Kidney glomerular epithelial cell (primary cell): ENCODE results near the gene HDAC10.
"Not testable (repeated sequence)": the region's sequence is repeated elsewhere in the genome, so short reads cannot be mapped to it uniquely, and the experiment has no call there.

ENCODE experiments used
- DNase-seq: peaks from one replicate; lab custom pipeline; 2025; lab: John Stamatoyannopoulos, UW

HDAC10 gene

DNA sequence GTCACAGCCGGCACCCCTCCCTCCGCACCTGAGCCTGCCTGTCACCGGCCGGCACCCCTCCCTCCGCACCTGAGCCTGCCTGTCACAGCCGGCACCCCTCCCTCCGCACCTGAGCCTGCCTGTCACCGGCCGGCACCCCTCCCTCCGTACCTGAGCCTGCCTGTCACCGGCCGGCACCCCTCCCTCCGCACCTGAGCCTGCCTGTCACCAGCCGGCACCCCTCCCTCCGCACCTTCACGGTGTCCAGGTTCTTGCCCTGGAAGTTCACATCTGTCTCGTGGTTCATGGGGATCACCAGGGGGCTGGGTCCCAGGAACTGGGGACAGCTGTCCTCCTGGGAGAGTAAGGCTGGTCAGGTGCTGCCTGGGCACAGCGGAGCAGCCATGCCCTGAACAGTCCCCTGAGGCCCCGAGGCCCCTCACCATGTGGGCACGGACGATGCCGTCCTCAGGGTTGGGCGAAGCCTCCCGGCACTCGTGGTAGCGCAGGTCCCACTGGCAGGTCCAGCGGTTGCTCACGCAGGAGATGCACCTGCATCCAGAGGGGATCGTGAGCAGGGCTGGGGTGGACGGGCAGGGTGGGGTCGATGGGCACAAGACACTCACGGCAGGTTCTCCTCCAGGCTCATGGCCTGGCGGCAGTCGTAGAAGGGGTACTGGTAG, 34.6 kb upstream of the HDAC10 start:
- no peak for DNase-seq

- no peak for DNase-seq
Measured at GRCh38 chr22:50284479-50284878, 33.4 kb upstream of the HDAC10 start.

- no peak for DNase-seq
Measured at GRCh38 chr22:50283821-50284220, 32.8 kb upstream of the HDAC10 start.

DNA sequence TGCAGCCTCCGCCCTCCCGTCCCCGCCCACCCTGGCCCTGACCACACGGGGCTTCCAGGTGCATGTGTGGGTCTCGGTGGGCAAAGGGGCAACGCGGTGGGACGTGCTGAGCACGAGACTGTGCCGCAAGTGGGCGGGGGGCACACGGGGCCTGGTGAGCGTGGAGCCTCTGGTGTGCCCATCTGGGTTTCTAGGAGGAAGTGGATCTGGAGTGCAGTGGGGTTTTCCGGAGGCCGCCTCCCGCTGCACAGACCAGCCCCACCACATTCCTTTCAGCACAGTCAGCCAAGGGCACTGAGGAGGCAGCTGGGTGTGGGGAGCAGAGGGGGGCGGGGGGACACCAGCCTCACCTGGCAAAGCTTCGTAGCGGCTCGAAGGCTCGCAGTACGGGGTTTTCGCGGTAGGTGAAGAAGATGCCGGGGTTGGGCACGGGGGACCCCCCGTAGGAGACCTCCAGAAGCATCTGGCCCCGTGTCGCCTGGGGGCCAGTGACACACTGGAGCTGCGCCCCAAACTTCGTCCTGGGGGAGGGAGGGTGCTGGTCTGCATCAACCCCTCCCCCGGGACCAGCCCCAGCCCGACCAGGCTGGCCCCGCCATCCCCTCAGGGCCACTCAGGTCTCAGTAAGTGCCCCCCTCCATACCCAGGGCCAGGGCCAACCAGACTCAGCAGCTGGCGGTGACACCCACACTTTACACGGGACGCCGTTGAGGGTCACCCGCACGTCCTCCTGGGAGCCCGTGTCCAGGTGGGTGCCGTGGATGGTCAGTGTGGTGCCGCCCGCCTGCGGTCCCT, 31.5 kb upstream of the HDAC10 start:
- DNase-seq: peak; percentile 89

DNA sequence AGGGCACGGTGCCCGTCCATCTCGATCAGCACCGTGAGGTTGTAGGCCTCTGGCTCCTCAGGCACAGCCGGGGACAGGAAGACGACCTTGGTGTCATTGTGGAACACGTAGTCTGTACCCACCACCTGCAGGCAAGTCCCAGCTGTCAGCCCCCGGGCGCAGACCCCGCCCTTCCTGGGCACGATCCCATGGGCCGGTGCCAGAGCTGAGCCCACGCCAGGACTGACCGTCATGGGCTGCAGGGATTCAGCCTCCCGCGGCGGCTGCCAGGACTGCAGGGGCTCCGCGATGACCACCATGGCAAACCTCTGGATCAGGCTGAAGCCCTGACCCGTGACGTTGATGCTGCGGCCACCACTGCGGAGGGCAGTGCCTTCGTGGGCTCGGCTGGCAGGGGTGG, 30.9 kb upstream of the HDAC10 start:
- DNase-seq: no peak

GRCh38 chr22:50281384-50281760, 30.3 kb upstream of the HDAC10 start:
- DNase-seq: no peak

GRCh38 chr22:50280708-50281383, 29.8 kb upstream of the HDAC10 start:
- no peak for DNase-seq

- no peak for DNase-seq
Measured at GRCh38 chr22:50280022-50280707, 29.1 kb upstream of the HDAC10 start.

- no peak for DNase-seq
Measured at GRCh38 chr22:50278956-50279619, 28.0 kb upstream of the HDAC10 start.

DNA sequence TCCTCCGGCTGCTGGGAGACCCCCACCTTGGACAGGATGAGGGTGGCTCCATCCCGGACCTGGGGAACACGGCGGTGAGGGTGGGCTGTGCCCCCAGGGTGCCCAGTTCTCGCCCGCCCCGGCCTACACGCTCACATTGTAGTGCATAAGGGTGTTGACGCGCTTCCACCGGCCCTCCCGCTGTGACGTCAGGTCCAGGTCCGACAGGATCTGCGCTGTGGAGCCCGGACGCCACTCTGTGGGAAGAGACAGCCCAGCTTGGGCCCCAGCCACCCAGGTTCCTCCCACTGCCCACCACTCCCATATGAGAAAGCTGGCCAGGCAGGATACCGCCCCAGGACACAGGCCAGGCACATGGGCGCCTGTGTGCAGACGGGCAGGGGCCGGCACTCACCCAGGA, 27.4 kb upstream of the HDAC10 start:
- DNase-seq: no peak

- DNase-seq: no peak
Measured at GRCh38 chr22:50277761-50278160, 26.7 kb upstream of the HDAC10 start.

DNA sequence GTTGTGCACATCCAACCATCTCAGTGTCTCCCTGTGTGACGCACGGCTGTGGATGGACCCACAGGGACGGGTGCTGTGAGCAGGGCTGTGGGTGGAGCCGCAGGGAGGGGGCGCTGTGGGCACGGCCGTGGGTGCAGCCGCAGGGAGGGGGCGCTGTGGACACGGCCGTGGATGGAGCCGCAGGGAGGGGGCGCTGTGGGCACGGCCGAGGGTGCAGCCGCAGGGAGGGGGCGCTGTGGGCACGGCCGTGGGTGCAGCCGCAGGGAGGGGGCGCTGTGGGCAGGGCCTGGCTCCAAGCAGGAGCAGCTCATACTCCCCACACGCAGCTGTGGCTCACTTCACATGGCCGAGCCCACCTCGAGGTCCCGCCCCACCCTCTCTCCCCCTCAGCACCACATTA, 25.1 kb upstream of the HDAC10 start:
- DNase-seq: peak; percentile 53

DNA sequence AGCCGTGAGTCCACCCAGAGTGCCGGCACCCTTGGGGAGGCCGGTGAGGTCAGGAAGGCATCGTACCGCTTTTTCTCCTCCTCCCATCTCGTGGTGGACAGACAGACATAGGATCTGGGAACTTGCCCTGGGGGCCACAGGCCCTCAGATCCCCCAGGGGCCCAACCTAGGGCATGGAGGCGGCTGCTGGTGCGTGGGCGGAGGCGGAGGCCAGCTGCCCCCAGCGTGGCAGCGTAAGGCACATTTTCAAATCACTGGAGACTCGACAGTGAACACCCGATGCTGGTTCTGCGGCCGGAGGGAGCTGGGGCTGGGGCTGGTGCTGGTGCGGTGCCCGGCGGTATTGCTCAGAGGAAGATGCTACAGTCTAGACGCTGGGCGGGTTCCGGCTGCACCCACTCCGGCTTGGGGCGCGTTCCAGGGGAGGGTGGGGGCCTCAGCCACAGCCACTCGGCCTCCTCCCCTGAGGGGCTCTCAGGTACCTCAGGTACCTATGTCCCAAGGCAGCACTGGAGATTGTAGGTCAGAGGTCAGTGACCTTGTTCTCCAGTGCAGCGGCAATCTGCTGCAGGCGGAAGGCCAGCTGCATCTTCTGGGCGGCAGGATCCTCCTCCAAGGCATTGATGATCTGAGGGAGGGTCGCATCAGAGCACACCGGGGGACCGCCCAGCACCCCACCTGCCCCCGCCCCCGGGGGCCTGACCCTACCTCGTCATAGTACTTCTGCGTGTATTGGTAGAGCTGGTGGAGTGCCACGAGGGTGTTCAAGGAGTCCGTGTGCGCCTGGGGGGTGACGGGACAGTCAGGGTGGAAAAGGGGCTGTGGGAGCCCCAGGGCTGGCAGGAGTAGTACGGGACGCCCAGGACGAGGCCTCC, 24.4 kb upstream of the HDAC10 start:
- no peak for DNase-seq

DNA sequence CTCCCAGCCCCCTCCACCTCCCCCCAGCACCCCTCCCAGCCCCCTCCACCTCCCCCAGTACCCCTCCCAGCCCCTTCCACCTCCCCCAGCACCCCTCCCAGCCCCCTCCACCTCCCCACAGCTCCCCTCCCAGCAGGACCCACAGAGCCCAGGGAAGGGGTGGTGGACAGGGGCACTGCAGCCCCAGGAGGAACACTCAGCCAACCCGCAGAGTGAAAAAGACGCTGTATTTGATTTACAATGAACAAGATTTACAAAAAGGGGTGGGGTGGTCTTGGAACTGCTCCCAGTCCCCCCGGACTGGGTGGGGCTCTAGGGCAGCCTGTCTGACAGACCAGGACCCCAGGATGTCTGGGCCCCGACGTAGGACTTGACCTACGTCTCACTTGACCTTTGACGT, 23.7 kb upstream of the HDAC10 start:
- DNase-seq: no peak

DNA sequence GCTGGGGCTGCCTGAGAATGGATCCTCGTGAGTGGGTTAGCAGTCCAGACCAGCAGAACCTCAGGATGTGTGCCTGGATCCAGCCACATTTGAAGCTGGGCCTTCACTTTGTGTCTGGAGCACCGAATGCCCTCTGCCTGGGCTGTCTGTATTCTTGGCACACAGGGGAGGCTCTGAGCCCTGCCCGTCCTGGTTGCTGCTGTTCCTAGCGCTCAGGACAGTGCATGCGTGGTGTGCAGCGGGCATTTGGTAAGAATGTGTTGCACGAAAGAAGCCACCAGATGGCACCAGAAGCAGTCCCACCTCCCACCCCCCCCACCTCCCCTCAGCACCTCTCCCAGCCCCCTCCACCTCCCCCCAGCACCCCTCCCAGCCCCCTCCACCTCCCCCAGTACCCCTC, 23.2 kb upstream of the HDAC10 start:
- peak; percentile 38 for DNase-seq

DNA sequence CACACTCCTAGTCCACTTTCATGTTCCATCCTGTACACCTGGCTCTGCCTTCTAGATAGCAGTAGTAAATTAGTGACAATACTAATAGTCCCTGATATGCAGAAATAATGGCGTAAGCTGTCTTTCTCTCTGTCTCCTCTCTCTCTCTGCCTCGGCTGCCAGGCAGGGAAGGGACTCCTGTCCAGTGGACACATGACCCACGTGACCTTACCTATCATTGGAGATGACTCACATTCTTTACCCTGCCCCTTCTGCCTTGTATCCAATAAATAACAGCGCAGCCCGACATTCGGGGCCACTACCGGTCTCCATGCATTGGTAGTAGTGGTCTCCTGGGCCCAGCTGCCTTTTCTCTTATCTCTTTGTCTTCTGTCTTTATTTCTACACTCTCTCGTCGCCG, 22.7 kb upstream of the HDAC10 start:
- not testable (repeated sequence) for DNase-seq

DNA sequence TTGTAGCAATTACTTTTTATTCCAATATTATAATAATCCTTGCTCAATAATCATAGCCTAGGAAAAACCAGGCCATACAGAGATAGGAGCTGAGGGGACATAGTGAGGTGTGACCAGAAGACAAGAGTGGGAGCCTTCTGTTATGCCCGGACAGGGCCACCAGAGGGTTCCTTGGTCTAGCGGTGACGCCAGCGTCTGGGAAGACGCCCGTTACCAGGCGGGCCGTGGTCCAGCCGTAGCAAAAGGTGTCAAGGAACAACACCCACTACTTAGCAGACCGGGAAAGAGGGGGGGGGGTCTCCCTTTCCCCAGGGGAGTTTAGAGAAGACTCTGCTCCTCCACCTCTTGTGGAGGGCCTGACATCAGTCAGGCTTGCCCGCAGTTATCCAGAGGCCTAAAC, 22.3 kb upstream of the HDAC10 start:
- DNase-seq: not testable (repeated sequence)

- DNase-seq: no peak
Measured at GRCh38 chr22:50272044-50272802, 21.2 kb upstream of the HDAC10 start.

GRCh38 chr22:50271519-50271970, 20.5 kb upstream of the HDAC10 start:
- DNase-seq: peak; percentile 53
